ENCODE measurements around the gene DGKG. TPM values are rescaled to one million over a fixed set of nuclear protein-coding genes. Genes with fewer than 3 reads are reported as not detected.

Gene DGKG
- polyA plus RNA-seq, 2 of the 4 experiments (the other 2 are of a cell fraction): 11.5 to 13.3 TPM

DNA sequence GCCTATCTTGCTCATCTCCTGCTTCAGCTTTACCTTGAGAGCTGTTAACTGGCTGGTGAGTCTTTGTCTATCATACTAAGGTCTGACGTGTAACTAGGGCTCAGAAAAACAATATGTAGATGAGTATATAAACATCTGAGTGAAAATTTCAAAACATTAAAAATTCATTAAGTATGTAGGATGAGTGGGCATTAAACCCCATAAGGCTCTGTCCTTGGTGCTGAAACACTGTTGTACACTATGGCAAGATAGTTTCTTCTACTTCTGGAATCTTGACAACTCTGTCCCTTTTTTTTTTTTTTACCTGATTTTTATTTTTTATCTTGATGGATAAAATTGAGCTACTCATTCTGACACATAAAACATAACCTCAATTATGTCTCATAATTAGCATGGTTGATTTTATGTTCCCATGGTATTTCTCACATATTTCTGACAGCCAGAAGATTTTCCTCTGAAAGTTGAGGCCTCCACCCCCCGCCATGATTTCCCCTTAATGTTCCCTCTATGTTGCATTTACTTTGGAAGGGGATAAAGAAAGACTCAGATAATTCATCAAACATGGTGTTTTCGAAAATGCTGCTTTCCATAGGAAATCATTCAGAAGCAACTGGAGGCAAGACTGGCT lies 54.3 kb downstream of the DGKG start:
- CTCF ChIA-PET: interaction anchor here (0.9 kb wide), 1 partner anchor 39 kb away, joined by 3 read pairs; no protein-coding TSS in a partner anchor
- no peak overlapping the region for H3K27ac ChIP-seq
- DNase-seq (ENCODE audit: low read depth in 1 of 2, low spot score in 1 of 2): peak in 1 of 2 experiments; percentile 24

GRCh38 chr3:186305286-186305685 lies 56.7 kb downstream of the DGKG start:
- Histone ChIP-seq H3K4me1 (no peaks in the 10 kb centered on the region), H3K4me2 (no peak overlapping the region), H3K4me3 (no peak overlapping the region), H3K9me3 (no peaks in the 10 kb centered on the region), H3K27ac (no peak overlapping the region)
- ChIA-PET POLR2A (no interaction called here), CTCF (no interaction called here)
- TF ChIP-seq FOSL2 (IDR thresholded peaks at IDR 0.05) (no peak), FOSL2 (CRISPR knock-in tag; IDR thresholded peaks at IDR 0.05) (no peak), RNF2 (IDR thresholded peaks at IDR 0.05; ENCODE audit: borderline replicate concordance, low read depth) (no peak), FOSB (CRISPR knock-in tag; IDR thresholded peaks at IDR 0.05) (no peak), CHD2 (IDR thresholded peaks at IDR 0.05; ENCODE audit: low read length, partially characterized antibody) (no peak), CBX2 (IDR thresholded peaks at IDR 0.05; ENCODE audit: borderline replicate concordance, low read depth) (no peak), REST (IDR thresholded peaks at IDR 0.05) (no peak), HOXB13 (CRISPR knock-in tag; IDR thresholded peaks at IDR 0.05; ENCODE audit: low read depth) (no peak), MAZ (IDR thresholded peaks at IDR 0.05; ENCODE audit: borderline replicate concordance, low read depth, low read length) (no peak), GATA3 (IDR thresholded peaks at IDR 0.05; ENCODE audit: borderline replicate concordance) (no peak), ZFP36 (IDR thresholded peaks at IDR 0.05; ENCODE audit: borderline replicate concordance, partially characterized antibody) (no peak), TFCP2L1 (CRISPR knock-in tag; IDR thresholded peaks at IDR 0.05) (no peak), RAD21 (conservative IDR thresholded peaks at IDR 0.05 in 1 of 2, IDR thresholded peaks at IDR 0.05 in 1 of 2) (no peak), BHLHE40 (IDR thresholded peaks at IDR 0.05; ENCODE audit: low read depth, low read length) (no peak), NR3C1 (IDR thresholded peaks at IDR 0.05) (no peak), E2F6 (IDR thresholded peaks at IDR 0.05; ENCODE audit: borderline replicate concordance, low read depth) (no peak), MYC (IDR thresholded peaks at IDR 0.05; ENCODE audit: borderline replicate concordance, low read length) (no peak), HOXB5 (CRISPR knock-in tag; IDR thresholded peaks at IDR 0.05) (no peak), TP53 (CRISPR knock-in tag; IDR thresholded peaks at IDR 0.05) (no peak)
- TF ChIP-seq, protein P1, sequence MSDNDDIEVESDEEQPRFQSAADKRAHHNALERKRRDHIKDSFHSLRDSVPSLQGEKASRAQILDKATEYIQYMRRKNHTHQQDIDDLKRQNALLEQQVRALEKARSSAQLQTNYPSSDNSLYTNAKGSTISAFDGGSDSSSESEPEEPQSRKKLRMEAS (IDR thresholded peaks at IDR 0.05): no peak
- TF ChIP-seq, protein P2, sequence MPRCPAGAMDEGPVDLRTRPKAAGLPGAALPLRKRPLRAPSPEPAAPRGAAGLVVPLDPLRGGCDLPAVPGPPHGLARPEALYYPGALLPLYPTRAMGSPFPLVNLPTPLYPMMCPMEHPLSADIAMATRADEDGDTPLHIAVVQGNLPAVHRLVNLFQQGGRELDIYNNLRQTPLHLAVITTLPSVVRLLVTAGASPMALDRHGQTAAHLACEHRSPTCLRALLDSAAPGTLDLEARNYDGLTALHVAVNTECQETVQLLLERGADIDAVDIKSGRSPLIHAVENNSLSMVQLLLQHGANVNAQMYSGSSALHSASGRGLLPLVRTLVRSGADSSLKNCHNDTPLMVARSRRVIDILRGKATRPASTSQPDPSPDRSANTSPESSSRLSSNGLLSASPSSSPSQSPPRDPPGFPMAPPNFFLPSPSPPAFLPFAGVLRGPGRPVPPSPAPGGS (IDR thresholded peaks at IDR 0.05): no peak
- no peak for DNase-seq (ENCODE audit: low read depth in 1 of 2, low spot score in 1 of 2)
- WGBS (ENCODE audit: missing lambda C conversion rate): 15% methylated on average over 2 of the region's 2 CpGs
- FAIRE-seq: no peak
- ATAC-seq: no peak

More for the DNA sequence above, 54.3 kb downstream of the DGKG start:
- 0% methylated on average over 3 of the region's 3 CpGs for WGBS (ENCODE audit: missing lambda C conversion rate)
- POLR2A ChIA-PET: no interaction called here
- ATAC-seq (no peak), FAIRE-seq (no peak)
- Histone ChIP-seq H3K9me3 (no peaks in the 10 kb centered on the region), H3K4me3 (no peak overlapping the region), H3K4me2 (no peak overlapping the region), H3K4me1 (no peaks in the 10 kb centered on the region)
- TF ChIP-seq POLR2AphosphoS2 (conservative IDR thresholded peaks at IDR 0.05; ENCODE audit: low read length): no peak
- TF ChIP-seq FOSB (CRISPR knock-in tag; IDR thresholded peaks at IDR 0.05): no peak
- peak; percentile 92 for TF ChIP-seq REST (IDR thresholded peaks at IDR 0.05)

Measured in A549 (cell line).